B cell (primary cell): ENCODE results near the gene GRM4.

ENCODE experiments used
- EZH2 ChIP-seq: IDR thresholded peaks from 2 replicates; pipeline ENCODE4 v1.6.1; 2012; ENCODE audit warnings: borderline replicate concordance, low read depth, mild to moderate bottlenecking, moderate library complexity, low read length; ENCODE audit not compliant: insufficient read depth, poor library complexity, severe bottlenecking
- TF ChIP-seq, protein P1 (sequence below): fragments of 200-600 bp; IDR thresholded peaks from one replicate; pipeline ENCODE4 v1.8.0; 2022; ENCODE audit warnings: antibody characterized with exemption, mild to moderate bottlenecking

DNA sequence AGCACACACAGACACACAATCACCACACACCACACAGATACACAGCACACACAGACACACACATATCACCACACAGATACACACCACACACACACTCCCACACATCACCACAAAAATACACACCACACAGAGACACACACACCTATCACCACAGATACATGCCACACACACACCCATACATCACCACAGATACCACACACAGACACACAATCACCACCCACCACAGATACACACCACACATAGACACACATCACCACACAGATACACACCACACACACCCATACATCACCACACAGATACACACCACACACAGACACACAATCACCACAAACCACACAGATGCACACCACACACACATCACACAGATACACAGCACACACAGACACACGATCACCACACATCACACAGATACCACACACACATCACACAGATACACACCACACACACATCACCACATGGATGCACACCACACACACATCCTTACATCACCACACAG lies 74.0 kb downstream of the GRM4 start:
- TF ChIP-seq, protein P1, sequence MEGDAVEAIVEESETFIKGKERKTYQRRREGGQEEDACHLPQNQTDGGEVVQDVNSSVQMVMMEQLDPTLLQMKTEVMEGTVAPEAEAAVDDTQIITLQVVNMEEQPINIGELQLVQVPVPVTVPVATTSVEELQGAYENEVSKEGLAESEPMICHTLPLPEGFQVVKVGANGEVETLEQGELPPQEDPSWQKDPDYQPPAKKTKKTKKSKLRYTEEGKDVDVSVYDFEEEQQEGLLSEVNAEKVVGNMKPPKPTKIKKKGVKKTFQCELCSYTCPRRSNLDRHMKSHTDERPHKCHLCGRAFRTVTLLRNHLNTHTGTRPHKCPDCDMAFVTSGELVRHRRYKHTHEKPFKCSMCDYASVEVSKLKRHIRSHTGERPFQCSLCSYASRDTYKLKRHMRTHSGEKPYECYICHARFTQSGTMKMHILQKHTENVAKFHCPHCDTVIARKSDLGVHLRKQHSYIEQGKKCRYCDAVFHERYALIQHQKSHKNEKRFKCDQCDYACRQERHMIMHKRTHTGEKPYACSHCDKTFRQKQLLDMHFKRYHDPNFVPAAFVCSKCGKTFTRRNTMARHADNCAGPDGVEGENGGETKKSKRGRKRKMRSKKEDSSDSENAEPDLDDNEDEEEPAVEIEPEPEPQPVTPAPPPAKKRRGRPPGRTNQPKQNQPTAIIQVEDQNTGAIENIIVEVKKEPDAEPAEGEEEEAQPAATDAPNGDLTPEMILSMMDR: no peak
- no peak for TF ChIP-seq EZH2
